ENCODE measurements around the gene ZNF354B.
"Not testable (repeated sequence)": the region's sequence is repeated elsewhere in the genome, so short reads cannot be mapped to it uniquely, and the experiment has no call there.

Gene ZNF354B

DNA sequence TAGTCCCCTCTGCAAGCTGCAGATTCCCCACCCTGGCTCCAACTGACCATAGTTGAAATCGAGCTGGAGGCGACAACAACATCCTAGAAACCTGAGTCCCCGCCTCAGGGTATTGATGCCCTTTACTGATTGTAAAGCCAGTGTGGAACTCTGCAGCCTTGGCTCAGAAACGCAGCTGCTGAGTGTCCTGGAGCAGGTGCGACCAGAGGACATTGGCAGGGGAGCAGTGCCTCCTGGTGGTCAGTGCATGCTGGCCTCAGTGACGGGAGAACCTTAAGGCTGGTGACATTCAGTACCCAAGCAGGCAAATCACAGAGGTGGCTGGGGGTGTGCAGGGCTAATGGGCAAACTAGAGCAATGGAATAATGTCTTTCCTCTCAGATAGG, 20.4 kb upstream of the ZNF354B start:
- no peaks in the 10 kb centered on the region for H3K27me3 ChIP-seq
- H3K4me1 ChIP-seq, result no peaks in the 10 kb centered on the region
- no peak for DNase-seq
- H3K4me3 ChIP-seq, result no peak overlapping the region
- intact Hi-C loops (cut with DNase I; ENCODE audit: low total_unique reads), result no loop called here
- H3K9me3 ChIP-seq, result no peaks in the 10 kb centered on the region
- TF ChIP-seq, protein P1, sequence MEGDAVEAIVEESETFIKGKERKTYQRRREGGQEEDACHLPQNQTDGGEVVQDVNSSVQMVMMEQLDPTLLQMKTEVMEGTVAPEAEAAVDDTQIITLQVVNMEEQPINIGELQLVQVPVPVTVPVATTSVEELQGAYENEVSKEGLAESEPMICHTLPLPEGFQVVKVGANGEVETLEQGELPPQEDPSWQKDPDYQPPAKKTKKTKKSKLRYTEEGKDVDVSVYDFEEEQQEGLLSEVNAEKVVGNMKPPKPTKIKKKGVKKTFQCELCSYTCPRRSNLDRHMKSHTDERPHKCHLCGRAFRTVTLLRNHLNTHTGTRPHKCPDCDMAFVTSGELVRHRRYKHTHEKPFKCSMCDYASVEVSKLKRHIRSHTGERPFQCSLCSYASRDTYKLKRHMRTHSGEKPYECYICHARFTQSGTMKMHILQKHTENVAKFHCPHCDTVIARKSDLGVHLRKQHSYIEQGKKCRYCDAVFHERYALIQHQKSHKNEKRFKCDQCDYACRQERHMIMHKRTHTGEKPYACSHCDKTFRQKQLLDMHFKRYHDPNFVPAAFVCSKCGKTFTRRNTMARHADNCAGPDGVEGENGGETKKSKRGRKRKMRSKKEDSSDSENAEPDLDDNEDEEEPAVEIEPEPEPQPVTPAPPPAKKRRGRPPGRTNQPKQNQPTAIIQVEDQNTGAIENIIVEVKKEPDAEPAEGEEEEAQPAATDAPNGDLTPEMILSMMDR (IDR thresholded peaks at IDR 0.05), result peak; percentile 38 to 40
- no peaks in the 10 kb centered on the region for H3K36me3 ChIP-seq
- H3K27ac ChIP-seq, result no peak overlapping the region

DNA sequence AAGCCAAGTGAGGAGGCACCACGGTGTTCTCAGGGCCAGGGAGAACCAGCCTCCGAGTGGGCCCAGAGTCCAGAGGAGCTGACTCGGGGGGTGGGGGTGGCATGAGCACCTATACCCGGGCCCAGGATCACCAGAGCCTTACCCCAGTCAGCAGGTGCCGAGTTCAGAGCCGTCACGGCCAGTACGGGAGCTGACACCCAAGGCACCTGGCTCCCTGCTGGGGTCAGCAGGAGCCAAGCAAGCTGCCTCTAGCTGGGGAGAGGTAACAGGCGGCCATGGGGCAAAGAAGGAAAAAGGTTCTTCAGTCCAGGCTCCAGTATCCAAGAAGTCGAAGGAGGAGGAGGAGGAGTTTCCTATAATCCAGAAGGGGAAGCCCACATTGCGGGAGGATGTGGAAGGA, 19.4 kb upstream of the ZNF354B start:
- not testable (repeated sequence) for DNase-seq

DNA sequence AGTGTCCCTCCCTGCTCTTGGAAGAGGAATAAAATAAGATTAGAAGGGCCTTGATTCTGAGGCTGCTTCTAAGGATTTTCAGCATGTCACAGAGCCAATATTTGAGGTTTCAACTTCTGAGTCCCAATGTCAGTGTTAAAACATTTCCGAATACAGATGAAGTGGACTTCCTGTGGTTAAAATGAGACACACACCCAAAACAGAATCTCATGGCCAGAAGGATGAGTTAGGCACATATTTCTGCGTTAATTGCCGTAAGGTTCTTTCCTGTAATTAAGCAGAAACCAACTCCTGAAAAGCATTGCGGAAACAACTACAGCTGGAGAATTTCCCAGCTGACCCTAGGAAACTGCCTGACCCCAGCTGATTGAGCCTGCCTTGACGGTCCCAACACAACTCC, 10.4 kb upstream of the ZNF354B start:
- Histone ChIP-seq H3K4me1 (peaks cover 0 to 9% (median 5%) of the 10 kb centered on the region in 4 donors), H3K9me3 (no peaks in the 10 kb centered on the region), H3K36me3 (no peaks in the 10 kb centered on the region), H3K27me3 (no peaks in the 10 kb centered on the region), H3K27ac (no peak overlapping the region), H3K4me3 (no peak overlapping the region)
- TF ChIP-seq, protein P1 (IDR thresholded peaks at IDR 0.05), result no peak
- no peak for DNase-seq
- intact Hi-C loops (cut with DNase I; ENCODE audit: low total_unique reads), result no loop called here

More for the DNA sequence above, 19.4 kb upstream of the ZNF354B start:
- H3K4me3 ChIP-seq; H3K4me1 ChIP-seq; H3K36me3 ChIP-seq; intact Hi-C loops (cut with DNase I; ENCODE audit: low total_unique reads); H3K27ac ChIP-seq; H3K27me3 ChIP-seq; H3K9me3 ChIP-seq: not testable (repeated sequence)

DNA sequence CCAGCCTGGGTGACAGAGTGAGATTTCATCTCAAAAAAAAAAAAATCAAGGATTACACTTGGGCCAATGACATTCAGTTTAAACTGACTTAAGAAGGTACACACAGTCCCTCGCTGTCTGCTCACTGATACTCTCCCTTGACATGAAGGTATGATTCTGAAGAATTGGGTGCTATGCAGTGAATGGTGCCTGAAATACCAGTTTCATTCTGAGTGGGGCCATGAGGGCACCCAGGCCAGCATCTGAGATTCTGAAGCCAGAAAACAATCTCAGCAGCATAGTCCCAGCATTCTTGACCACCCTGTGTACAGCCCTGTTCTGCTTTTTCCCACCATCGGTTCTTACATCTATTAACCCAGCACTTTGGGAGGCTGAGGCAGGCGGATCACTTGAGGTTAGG, 7.8 kb upstream of the ZNF354B start:
- H3K9me3 ChIP-seq, result no peaks in the 10 kb centered on the region
- no peak overlapping the region for H3K27ac ChIP-seq
- H3K4me1 ChIP-seq, result no peaks in the 10 kb centered on the region
- H3K36me3 ChIP-seq, result no peaks in the 10 kb centered on the region
- no peaks in the 10 kb centered on the region for H3K27me3 ChIP-seq
- intact Hi-C loops (cut with DNase I; ENCODE audit: low total_unique reads), result no loop called here
- DNase-seq, result no peak
- H3K4me3 ChIP-seq, result no peak overlapping the region
- TF ChIP-seq, protein P1 (IDR thresholded peaks at IDR 0.05), result no peak

DNA sequence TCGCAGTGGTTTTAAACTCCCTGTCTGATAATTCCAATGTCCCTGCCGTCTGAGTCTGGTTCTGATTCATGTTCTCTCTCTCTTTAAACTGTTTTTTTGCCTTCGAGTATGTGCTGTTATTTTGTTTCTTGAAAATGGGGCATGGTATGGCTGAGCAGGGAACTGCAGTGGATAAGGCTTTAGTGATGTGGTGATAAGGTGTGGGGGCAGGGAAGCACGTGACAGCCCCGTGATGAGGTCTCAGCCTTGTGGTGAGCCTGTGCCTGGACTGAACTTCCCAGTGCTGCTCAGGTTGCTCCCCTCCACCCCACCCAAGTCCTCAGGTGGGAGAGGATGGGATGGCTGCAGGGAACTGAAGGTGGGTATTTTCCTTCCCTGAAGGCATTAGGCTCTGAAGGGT, 5.5 kb upstream of the ZNF354B start:
- intact Hi-C loops (cut with DNase I; ENCODE audit: low total_unique reads), result no loop called here
- Histone ChIP-seq H3K36me3 (no peaks in the 10 kb centered on the region), H3K27ac (no peak overlapping the region), H3K27me3 (no peaks in the 10 kb centered on the region), H3K9me3 (no peaks in the 10 kb centered on the region), H3K4me1 (no peaks in the 10 kb centered on the region), H3K4me3 (no peak overlapping the region)
- DNase-seq, result no peak
- TF ChIP-seq, protein P1 (IDR thresholded peaks at IDR 0.05), result no peak

DNA sequence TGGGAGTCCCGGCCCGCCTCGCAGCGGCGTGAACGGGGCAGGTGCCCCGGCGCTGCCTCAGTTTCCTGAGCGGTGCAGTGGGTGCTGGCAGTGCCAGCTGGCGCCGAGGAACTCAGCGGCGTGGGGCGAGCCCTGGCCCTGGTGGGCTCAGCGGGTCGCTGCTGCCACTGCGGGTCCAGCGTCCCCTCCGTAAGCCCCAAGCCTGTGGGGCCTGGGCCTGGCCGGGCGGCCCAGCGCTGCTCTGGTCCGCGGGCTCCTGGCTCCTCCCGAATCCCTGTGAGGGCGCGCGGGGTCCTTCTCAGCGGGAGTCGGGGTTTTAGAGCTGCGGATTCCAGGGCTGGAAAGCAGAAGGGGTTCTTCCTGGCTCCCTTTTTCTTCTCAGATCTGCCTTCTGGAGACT, 862 bp downstream of the ZNF354B start:
- H3K9me3 ChIP-seq; intact Hi-C loops (cut with DNase I; ENCODE audit: low total_unique reads); DNase-seq; H3K27me3 ChIP-seq: not testable (repeated sequence)
- Histone ChIP-seq H3K4me1 (peaks cover 0 to 17% (median 8%) of the 10 kb centered on the region in 4 donors), H3K27ac (peak overlapping the region; percentile 82 to 92), H3K36me3 (peaks cover 0 to 27% (median 5%) of the 10 kb centered on the region in 3 donors), H3K4me3 (peak overlapping the region; percentile 82 to 99)

DNA sequence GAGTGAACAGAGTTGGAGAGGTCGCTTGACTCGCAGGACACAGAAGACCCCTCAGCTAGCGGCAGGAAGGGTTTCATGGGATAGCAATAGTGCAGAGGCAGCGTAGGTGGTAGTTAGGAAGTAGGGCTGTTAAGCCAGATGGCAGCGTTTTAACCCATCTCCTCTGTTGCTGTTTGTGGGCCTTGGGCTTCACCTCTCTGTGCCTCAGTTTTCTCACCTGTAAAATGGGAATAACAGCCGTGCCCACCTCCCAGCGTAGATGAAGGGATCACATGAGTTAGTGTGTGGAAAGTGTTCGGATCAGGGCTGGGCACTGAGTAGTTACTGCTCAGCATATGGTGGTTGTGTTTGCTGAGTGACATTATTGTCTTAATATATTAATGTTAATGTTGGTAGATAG, 1.9 kb downstream of the ZNF354B start:
- H3K4me3 ChIP-seq, result no peak overlapping the region
- TF ChIP-seq, protein P1 (IDR thresholded peaks at IDR 0.05), result no peak
- no peak for DNase-seq
- no peak overlapping the region for H3K27ac ChIP-seq
- H3K36me3 ChIP-seq, result peaks cover 7 to 36% (median 15%) of the 10 kb centered on the region in 3 donors
- no peaks in the 10 kb centered on the region for H3K9me3 ChIP-seq
- intact Hi-C loops (cut with DNase I; ENCODE audit: low total_unique reads), result no loop called here
- H3K27me3 ChIP-seq, result no peaks in the 10 kb centered on the region
- peaks cover 0 to 17% (median 8%) of the 10 kb centered on the region in 4 donors for H3K4me1 ChIP-seq

Measured in tibial artery (tissue), 4 donors.